Germinal center (tissue), 1 donor: Measurements from ENCODE around the gene ACACB.

ENCODE experiments used
- DNase-seq: peaks from one replicate; pipeline ENCODE4 v3.0.0; 2012; ENCODE audit warnings: mixed read lengths, low spot score

Gene ACACB

GRCh38 chr12:109219938-109220337 lies 103.6 kb downstream of the ACACB start:
- no peak for DNase-seq

- no peak for DNase-seq
These were observed 105.0 kb downstream of the ACACB start for GRCh38 chr12:109221277-109221931.

GRCh38 chr12:109222062-109222461 lies 105.7 kb downstream of the ACACB start:
- no peak for DNase-seq

- no peak for DNase-seq
These were observed 106.1 kb downstream of the ACACB start for GRCh38 chr12:109222496-109222895.

- no peak for DNase-seq
These were observed 106.8 kb downstream of the ACACB start for GRCh38 chr12:109223211-109223610.

- no peak for DNase-seq
These were observed 107.5 kb downstream of the ACACB start for GRCh38 chr12:109223868-109224267.

- DNase-seq = no peak
These were observed 112.3 kb downstream of the ACACB start for GRCh38 chr12:109228664-109229063.

GRCh38 chr12:109230193-109230592 lies 113.8 kb downstream of the ACACB start:
- DNase-seq = no peak

GRCh38 chr12:109232731-109233130 lies 116.3 kb downstream of the ACACB start:
- DNase-seq = no peak

- DNase-seq = no peak
These were observed 117.6 kb downstream of the ACACB start for GRCh38 chr12:109234012-109234411.

GRCh38 chr12:109236257-109236656 lies 119.9 kb downstream of the ACACB start:
- DNase-seq = no peak

- no peak for DNase-seq
These were observed 122.8 kb downstream of the ACACB start for GRCh38 chr12:109239179-109239578.

- DNase-seq = no peak
These were observed 123.3 kb downstream of the ACACB start for GRCh38 chr12:109239691-109240090.

GRCh38 chr12:109240365-109240764 lies 124.0 kb downstream of the ACACB start:
- no peak for DNase-seq

GRCh38 chr12:109241936-109242335 lies 125.5 kb downstream of the ACACB start:
- no peak for DNase-seq

- no peak for DNase-seq
These were observed 127.7 kb downstream of the ACACB start for GRCh38 chr12:109244073-109244472.

- no peak for DNase-seq
These were observed 129.8 kb downstream of the ACACB start for GRCh38 chr12:109246221-109246620.

- DNase-seq = no peak
These were observed 131.7 kb downstream of the ACACB start for GRCh38 chr12:109247831-109248654.

- DNase-seq = no peak
These were observed 134.1 kb downstream of the ACACB start for GRCh38 chr12:109250523-109250922.

GRCh38 chr12:109252799-109253198 lies 136.4 kb downstream of the ACACB start:
- DNase-seq = no peak

GRCh38 chr12:109253913-109254544 lies 137.6 kb downstream of the ACACB start:
- no peak for DNase-seq

- DNase-seq = no peak
These were observed 139.0 kb downstream of the ACACB start for GRCh38 chr12:109255377-109255776.

- DNase-seq = no peak
These were observed 139.6 kb downstream of the ACACB start for GRCh38 chr12:109256011-109256410.
